ENCODE data around the gene SCAND1.
"Not testable (repeated sequence)": the region's sequence is repeated elsewhere in the genome, so short reads cannot be mapped to it uniquely, and the experiment has no call there.

SCAND1 gene

GRCh38 chr20:35954200-35954906 is at the start of gene SCAND1:
Gene SCAND1 (minus strand): TSS chr20:35954502. CDS start chr20:35954284, 218 bp downstream.
- no peaks in the 10 kb centered on the region for H3K36me3 ChIP-seq (ENCODE audit: control insufficient read depth, low read depth, low read length)
- H3K4me3 ChIP-seq (ENCODE audit: low read length) = peak within 1 kb of the TSS; percentile 77
- H3K9me3 ChIP-seq (ENCODE audit: control insufficient read depth, low read depth, low read length) = no peaks in the 10 kb centered on the region
- H3K27ac ChIP-seq (ENCODE audit: low read length) = peak within 1 kb of the TSS; percentile 90
- no peaks in the 10 kb centered on the region for H3K27me3 ChIP-seq (ENCODE audit: control insufficient read depth, insufficient read depth, low read length)
- H3K4me1 ChIP-seq (ENCODE audit: control insufficient read depth, low read depth, low read length) = peaks cover 12% of the 10 kb centered on the region
- H3K9ac ChIP-seq (ENCODE audit: low read length) = peak within 1 kb of the TSS; percentile 98

DNA sequence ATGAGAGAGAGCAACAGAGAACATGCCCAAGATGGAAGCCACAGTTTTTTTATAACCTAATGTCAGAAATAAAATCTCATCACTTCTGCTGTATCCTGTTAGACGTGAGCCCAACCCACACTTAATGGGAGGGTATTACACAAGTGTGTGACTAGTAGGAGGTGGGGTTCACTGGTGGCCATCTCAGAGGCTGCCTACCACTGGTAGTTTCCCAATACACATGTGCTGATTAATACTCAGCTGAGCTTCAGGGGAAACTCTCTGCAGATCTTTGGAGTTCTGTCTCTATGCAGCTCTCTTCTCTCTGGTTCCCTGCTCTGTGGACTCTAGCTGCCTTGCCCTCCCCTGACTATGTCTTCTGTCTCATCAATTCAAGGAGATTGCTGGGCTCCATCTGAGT is 49.7 kb upstream of the SCAND1 start:
- no peak overlapping the region for H3K9ac ChIP-seq (ENCODE audit: low read length)
- no peaks in the 10 kb centered on the region for H3K4me1 ChIP-seq (ENCODE audit: control insufficient read depth, low read depth, low read length)
- H3K9me3 ChIP-seq (ENCODE audit: control insufficient read depth, low read depth, low read length) = no peaks in the 10 kb centered on the region
- H3K36me3 ChIP-seq (ENCODE audit: control insufficient read depth, low read depth, low read length) = no peaks in the 10 kb centered on the region
- no peaks in the 10 kb centered on the region for H3K27me3 ChIP-seq (ENCODE audit: control insufficient read depth, insufficient read depth, low read length)
- H3K4me3 ChIP-seq (ENCODE audit: low read length) = no peak overlapping the region
- H3K27ac ChIP-seq (ENCODE audit: low read length) = no peak overlapping the region

DNA sequence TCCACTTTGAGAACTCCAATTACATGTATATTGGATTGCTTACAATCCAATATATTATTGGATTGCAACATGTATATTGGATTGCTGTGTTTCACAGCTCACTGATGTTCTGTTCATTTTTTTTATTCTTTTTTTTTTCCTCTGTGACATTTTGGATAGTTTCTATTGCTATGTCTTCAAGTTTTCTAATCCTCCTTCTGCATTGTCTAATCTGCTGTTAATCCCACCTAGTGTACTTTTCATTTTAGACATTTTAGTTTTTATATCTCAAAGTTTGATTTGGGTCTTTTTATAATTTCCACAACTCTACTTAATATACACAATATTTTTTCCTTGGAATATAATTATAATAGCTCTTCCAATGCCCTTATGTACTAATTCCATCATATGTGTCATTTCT is 48.6 kb upstream of the SCAND1 start:
- Histone ChIP-seq H3K36me3 (ENCODE audit: control insufficient read depth, low read depth, low read length) (no peaks in the 10 kb centered on the region), H3K4me1 (ENCODE audit: control insufficient read depth, low read depth, low read length) (no peaks in the 10 kb centered on the region), H3K9me3 (ENCODE audit: control insufficient read depth, low read depth, low read length) (no peaks in the 10 kb centered on the region), H3K9ac (ENCODE audit: low read length) (no peak overlapping the region), H3K4me3 (ENCODE audit: low read length) (no peak overlapping the region), H3K27ac (ENCODE audit: low read length) (no peak overlapping the region), H3K27me3 (ENCODE audit: control insufficient read depth, insufficient read depth, low read length) (no peaks in the 10 kb centered on the region)

DNA sequence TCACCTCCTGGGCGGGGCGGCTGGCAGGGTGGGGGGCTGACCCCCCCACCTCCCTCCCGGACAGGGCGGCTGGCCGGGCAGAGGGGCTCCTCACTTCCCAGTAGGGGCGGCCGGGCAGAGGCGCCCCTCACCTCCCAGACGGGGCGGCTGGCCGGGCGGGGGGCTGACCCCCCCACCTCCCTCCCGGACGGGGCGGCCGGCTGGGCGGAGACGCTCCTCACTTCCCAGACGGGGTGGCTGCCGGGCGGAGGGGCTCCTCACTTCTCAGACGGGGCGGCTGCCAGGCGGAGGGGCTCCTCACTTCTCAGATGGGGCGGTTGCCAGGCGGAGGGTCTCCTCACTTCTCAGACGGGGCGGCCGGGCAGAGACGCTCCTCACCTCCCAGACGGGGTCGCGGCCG is 47.0 kb upstream of the SCAND1 start:
- H3K9me3 ChIP-seq (ENCODE audit: control insufficient read depth, low read depth, low read length); H3K9ac ChIP-seq (ENCODE audit: low read length); H3K36me3 ChIP-seq (ENCODE audit: control insufficient read depth, low read depth, low read length); H3K4me1 ChIP-seq (ENCODE audit: control insufficient read depth, low read depth, low read length); H3K27ac ChIP-seq (ENCODE audit: low read length); H3K27me3 ChIP-seq (ENCODE audit: control insufficient read depth, insufficient read depth, low read length); H3K4me3 ChIP-seq (ENCODE audit: low read length): not testable (repeated sequence)

DNA sequence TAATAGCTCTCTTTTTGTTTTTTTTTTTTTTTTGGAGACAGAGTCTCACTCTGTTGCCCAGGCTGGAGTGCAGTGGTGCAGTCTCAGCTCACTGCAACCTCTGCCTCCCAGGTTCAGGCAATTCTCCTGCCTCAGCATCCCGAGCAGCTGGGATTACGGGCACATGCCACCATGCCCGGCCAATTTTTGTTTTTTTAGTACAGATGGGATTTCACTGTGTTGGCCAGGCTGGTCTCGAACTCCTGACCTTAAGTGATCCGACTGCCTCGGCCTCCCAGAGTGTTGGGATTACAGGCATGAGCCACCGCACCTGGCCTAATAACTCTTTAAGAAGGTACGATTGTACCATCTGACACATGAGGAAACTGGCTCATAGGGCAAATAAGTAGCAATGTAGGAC is 42.2 kb upstream of the SCAND1 start:
- not testable (repeated sequence) for H3K4me3 ChIP-seq (ENCODE audit: low read length); H3K36me3 ChIP-seq (ENCODE audit: control insufficient read depth, low read depth, low read length); H3K4me1 ChIP-seq (ENCODE audit: control insufficient read depth, low read depth, low read length); H3K9me3 ChIP-seq (ENCODE audit: control insufficient read depth, low read depth, low read length); H3K27me3 ChIP-seq (ENCODE audit: control insufficient read depth, insufficient read depth, low read length); H3K27ac ChIP-seq (ENCODE audit: low read length); H3K9ac ChIP-seq (ENCODE audit: low read length)

DNA sequence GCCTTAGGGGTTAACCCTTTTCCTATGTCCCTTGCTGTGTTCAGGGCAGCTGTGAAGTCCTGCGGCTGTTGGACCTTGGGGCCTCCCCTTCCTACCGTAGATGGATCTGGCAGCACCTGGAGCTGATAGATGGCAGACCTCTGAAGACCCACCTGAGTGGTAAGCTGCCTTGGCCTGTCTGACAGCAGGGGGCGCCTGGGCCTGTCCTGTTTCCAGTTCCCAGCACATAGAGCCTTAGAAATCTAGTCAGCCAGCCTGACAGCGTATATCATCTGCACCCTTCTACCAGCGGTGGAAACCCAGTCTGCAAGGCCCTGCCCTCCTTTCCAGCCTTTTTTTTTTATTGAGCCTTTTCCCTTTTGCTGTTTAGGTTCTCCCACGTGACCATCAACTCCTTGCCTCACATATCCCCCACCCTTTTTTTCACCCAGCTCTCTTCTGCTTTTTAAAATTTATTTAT is 40.7 kb upstream of the SCAND1 start:
- H3K4me3 ChIP-seq (ENCODE audit: low read length) = no peak overlapping the region
- no peaks in the 10 kb centered on the region for H3K36me3 ChIP-seq (ENCODE audit: control insufficient read depth, low read depth, low read length)
- no peak overlapping the region for H3K9ac ChIP-seq (ENCODE audit: low read length)
- H3K4me1 ChIP-seq (ENCODE audit: control insufficient read depth, low read depth, low read length) = no peaks in the 10 kb centered on the region
- no peaks in the 10 kb centered on the region for H3K27me3 ChIP-seq (ENCODE audit: control insufficient read depth, insufficient read depth, low read length)
- H3K9me3 ChIP-seq (ENCODE audit: control insufficient read depth, low read depth, low read length) = no peaks in the 10 kb centered on the region
- H3K27ac ChIP-seq (ENCODE audit: low read length) = no peak overlapping the region

- Histone ChIP-seq H3K9ac (ENCODE audit: low read length) (no peak overlapping the region), H3K9me3 (ENCODE audit: control insufficient read depth, low read depth, low read length) (no peaks in the 10 kb centered on the region), H3K27me3 (ENCODE audit: control insufficient read depth, insufficient read depth, low read length) (no peaks in the 10 kb centered on the region), H3K36me3 (ENCODE audit: control insufficient read depth, low read depth, low read length) (no peaks in the 10 kb centered on the region), H3K4me1 (ENCODE audit: control insufficient read depth, low read depth, low read length) (no peaks in the 10 kb centered on the region), H3K4me3 (ENCODE audit: low read length) (no peak overlapping the region), H3K27ac (ENCODE audit: low read length) (no peak overlapping the region)
Measured at GRCh38 chr20:35992713-35993335, 38.5 kb upstream of the SCAND1 start.

DNA sequence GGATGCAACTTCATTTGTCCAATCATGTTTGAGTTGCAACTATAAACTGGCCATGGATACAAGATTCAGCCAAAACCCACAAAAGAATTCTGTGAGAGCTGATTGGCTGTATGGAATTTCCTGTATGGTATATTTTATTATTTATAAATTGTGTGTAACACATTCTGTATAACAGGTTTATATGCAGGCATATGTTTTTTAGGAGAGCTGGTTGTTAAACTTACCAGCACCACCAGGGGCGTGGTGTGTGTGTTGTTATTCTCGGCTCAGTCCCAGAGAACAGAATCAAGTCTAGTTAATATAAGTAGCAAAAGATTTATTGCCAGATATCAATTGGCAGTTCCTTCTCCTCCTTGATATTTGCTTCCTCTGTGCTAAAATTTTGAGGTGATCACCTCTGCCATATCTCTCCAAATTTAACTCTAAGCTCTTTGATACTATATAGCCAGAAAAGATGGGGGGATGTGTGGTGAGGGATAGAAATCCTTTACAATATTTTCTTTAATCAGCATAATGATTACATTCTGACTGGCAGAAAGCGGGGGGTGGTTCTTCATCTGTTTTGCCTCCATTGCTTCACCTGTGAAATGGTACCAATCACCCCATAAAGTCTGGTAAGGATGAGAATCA is 37.0 kb upstream of the SCAND1 start:
- no peaks in the 10 kb centered on the region for H3K4me1 ChIP-seq (ENCODE audit: control insufficient read depth, low read depth, low read length)
- H3K27ac ChIP-seq (ENCODE audit: low read length) = no peak overlapping the region
- H3K9ac ChIP-seq (ENCODE audit: low read length) = no peak overlapping the region
- H3K27me3 ChIP-seq (ENCODE audit: control insufficient read depth, insufficient read depth, low read length) = no peaks in the 10 kb centered on the region
- H3K9me3 ChIP-seq (ENCODE audit: control insufficient read depth, low read depth, low read length) = no peaks in the 10 kb centered on the region
- no peak overlapping the region for H3K4me3 ChIP-seq (ENCODE audit: low read length)
- H3K36me3 ChIP-seq (ENCODE audit: control insufficient read depth, low read depth, low read length) = no peaks in the 10 kb centered on the region

- H3K9ac ChIP-seq (ENCODE audit: low read length) = no peak overlapping the region
- H3K27me3 ChIP-seq (ENCODE audit: control insufficient read depth, insufficient read depth, low read length) = no peaks in the 10 kb centered on the region
- H3K36me3 ChIP-seq (ENCODE audit: control insufficient read depth, low read depth, low read length) = no peaks in the 10 kb centered on the region
- no peak overlapping the region for H3K27ac ChIP-seq (ENCODE audit: low read length)
- no peaks in the 10 kb centered on the region for H3K9me3 ChIP-seq (ENCODE audit: control insufficient read depth, low read depth, low read length)
- H3K4me1 ChIP-seq (ENCODE audit: control insufficient read depth, low read depth, low read length) = no peaks in the 10 kb centered on the region
- no peak overlapping the region for H3K4me3 ChIP-seq (ENCODE audit: low read length)
Measured at GRCh38 chr20:35988910-35989463, 34.7 kb upstream of the SCAND1 start.

DNA sequence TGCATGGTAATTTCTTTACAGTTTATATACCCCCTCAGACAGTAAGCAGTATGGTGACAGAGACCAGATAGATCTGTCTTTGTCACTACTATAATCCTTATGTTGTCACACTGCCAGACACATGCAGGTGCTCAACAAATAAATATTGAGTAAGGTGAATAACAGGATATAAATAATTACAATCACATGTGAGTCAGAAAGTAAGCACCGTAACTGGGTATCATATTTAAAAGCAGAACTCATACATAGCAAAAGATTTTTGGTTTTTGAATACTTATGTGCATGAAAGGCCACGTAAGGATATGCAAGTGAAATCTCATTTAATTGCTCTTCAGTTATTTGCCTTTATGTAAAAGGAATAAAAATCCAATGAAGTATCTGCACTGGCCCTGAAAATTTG is 31.5 kb upstream of the SCAND1 start:
- H3K27ac ChIP-seq (ENCODE audit: low read length) = no peak overlapping the region
- H3K4me1 ChIP-seq (ENCODE audit: control insufficient read depth, low read depth, low read length) = no peaks in the 10 kb centered on the region
- no peaks in the 10 kb centered on the region for H3K36me3 ChIP-seq (ENCODE audit: control insufficient read depth, low read depth, low read length)
- no peaks in the 10 kb centered on the region for H3K9me3 ChIP-seq (ENCODE audit: control insufficient read depth, low read depth, low read length)
- no peaks in the 10 kb centered on the region for H3K27me3 ChIP-seq (ENCODE audit: control insufficient read depth, insufficient read depth, low read length)
- no peak overlapping the region for H3K4me3 ChIP-seq (ENCODE audit: low read length)
- no peak overlapping the region for H3K9ac ChIP-seq (ENCODE audit: low read length)

DNA sequence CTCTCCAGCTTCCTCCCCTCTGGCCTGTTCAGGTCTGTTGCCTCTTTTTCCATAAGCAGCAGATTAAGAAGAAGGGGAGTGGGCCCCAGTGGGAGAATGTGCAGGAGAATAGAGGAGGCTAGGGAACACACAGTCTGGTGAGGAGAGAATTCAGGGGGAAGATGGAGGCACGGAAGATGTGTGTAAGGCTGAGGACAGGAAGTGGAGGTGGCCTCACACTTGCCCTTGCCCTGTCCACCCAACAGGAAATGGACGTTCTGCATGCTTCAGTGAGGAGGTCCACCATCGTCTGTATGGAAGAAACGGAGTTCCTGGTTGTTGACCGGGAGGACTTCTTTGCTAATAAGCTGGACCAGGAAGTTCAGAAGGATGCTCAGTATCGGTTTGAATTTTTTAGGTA is 30.1 kb upstream of the SCAND1 start:
- no peak overlapping the region for H3K27ac ChIP-seq (ENCODE audit: low read length)
- H3K4me1 ChIP-seq (ENCODE audit: control insufficient read depth, low read depth, low read length) = no peaks in the 10 kb centered on the region
- no peak overlapping the region for H3K4me3 ChIP-seq (ENCODE audit: low read length)
- H3K36me3 ChIP-seq (ENCODE audit: control insufficient read depth, low read depth, low read length) = no peaks in the 10 kb centered on the region
- no peaks in the 10 kb centered on the region for H3K9me3 ChIP-seq (ENCODE audit: control insufficient read depth, low read depth, low read length)
- H3K9ac ChIP-seq (ENCODE audit: low read length) = no peak overlapping the region
- H3K27me3 ChIP-seq (ENCODE audit: control insufficient read depth, insufficient read depth, low read length) = no peaks in the 10 kb centered on the region
